ENCODE measurements around the gene FAAP20. TPM values are rescaled to one million over a fixed set of nuclear protein-coding genes. Genes with fewer than 3 reads are reported as not detected.

FAAP20 gene
- total RNA-seq, 1 donor, result 25.3 TPM

- TF ChIP-seq CTCF (IDR thresholded peaks at IDR 0.05; ENCODE audit: extremely low read depth, low read depth, low read length), result no peak
- Histone ChIP-seq H3K9me3 (ENCODE audit: low read depth, low read length) (no peaks in the 10 kb centered on the region), H4K20me1 (ENCODE audit: insufficient read depth, low read length) (no peaks in the 10 kb centered on the region), H3K4me3 (ENCODE audit: insufficient read depth, low read length) (no peak overlapping the region), H3K27ac (ENCODE audit: low read depth, low read length) (no peak overlapping the region), H3K4me2 (ENCODE audit: insufficient read depth, low read length) (no peak overlapping the region), H3K27me3 (ENCODE audit: insufficient read depth, low read length) (no peaks in the 10 kb centered on the region), H3K79me2 (ENCODE audit: insufficient read depth, low read length) (peaks cover 5% of the 10 kb centered on the region), H3K4me1 (ENCODE audit: insufficient read depth, low read length) (peaks cover 20% of the 10 kb centered on the region), H3K36me3 (ENCODE audit: insufficient read depth, low read length) (no peaks in the 10 kb centered on the region), H2AFZ (ENCODE audit: low read length) (no peak overlapping the region)
- DNase-seq (ENCODE audit: insufficient read length, low spot score, missing footprints), result no peak
Measured at GRCh38 chr1:2202843-2203601, 8.4 kb upstream of the FAAP20 start.

- H4K20me1 ChIP-seq (ENCODE audit: insufficient read depth, low read length), result no peaks in the 10 kb centered on the region
- H3K4me2 ChIP-seq (ENCODE audit: insufficient read depth, low read length), result no peak overlapping the region
- H3K9me3 ChIP-seq (ENCODE audit: low read depth, low read length), result no peaks in the 10 kb centered on the region
- DNase-seq (ENCODE audit: insufficient read length, low spot score, missing footprints), result no peak
- TF ChIP-seq CTCF (IDR thresholded peaks at IDR 0.05; ENCODE audit: extremely low read depth, low read depth, low read length), result no peak
- no peak overlapping the region for H3K27ac ChIP-seq (ENCODE audit: low read depth, low read length)
- H3K4me3 ChIP-seq (ENCODE audit: insufficient read depth, low read length), result no peak overlapping the region
- H3K27me3 ChIP-seq (ENCODE audit: insufficient read depth, low read length), result no peaks in the 10 kb centered on the region
- H2AFZ ChIP-seq (ENCODE audit: low read length), result no peak overlapping the region
- H3K79me2 ChIP-seq (ENCODE audit: insufficient read depth, low read length), result peaks cover 5% of the 10 kb centered on the region
- no peaks in the 10 kb centered on the region for H3K36me3 ChIP-seq (ENCODE audit: insufficient read depth, low read length)
- H3K4me1 ChIP-seq (ENCODE audit: insufficient read depth, low read length), result peaks cover 11% of the 10 kb centered on the region
Measured at GRCh38 chr1:2202008-2202575, 7.5 kb upstream of the FAAP20 start.

GRCh38 chr1:2201062-2201461 is 6.5 kb upstream of the FAAP20 start:
- Histone ChIP-seq H3K27ac (ENCODE audit: low read depth, low read length) (no peak overlapping the region), H3K36me3 (ENCODE audit: insufficient read depth, low read length) (no peaks in the 10 kb centered on the region), H3K4me1 (ENCODE audit: insufficient read depth, low read length) (peaks cover 6% of the 10 kb centered on the region), H3K9me3 (ENCODE audit: low read depth, low read length) (no peaks in the 10 kb centered on the region), H3K27me3 (ENCODE audit: insufficient read depth, low read length) (no peaks in the 10 kb centered on the region), H3K79me2 (ENCODE audit: insufficient read depth, low read length) (peaks cover 5% of the 10 kb centered on the region), H3K4me2 (ENCODE audit: insufficient read depth, low read length) (no peak overlapping the region), H2AFZ (ENCODE audit: low read length) (no peak overlapping the region), H3K4me3 (ENCODE audit: insufficient read depth, low read length) (no peak overlapping the region), H4K20me1 (ENCODE audit: insufficient read depth, low read length) (no peaks in the 10 kb centered on the region)
- TF ChIP-seq CTCF (IDR thresholded peaks at IDR 0.05; ENCODE audit: extremely low read depth, low read depth, low read length), result no peak
- DNase-seq (ENCODE audit: insufficient read length, low spot score, missing footprints), result no peak

- Histone ChIP-seq H3K4me1 (ENCODE audit: insufficient read depth, low read length) (peaks cover 6% of the 10 kb centered on the region), H3K79me2 (ENCODE audit: insufficient read depth, low read length) (peaks cover 7% of the 10 kb centered on the region), H3K36me3 (ENCODE audit: insufficient read depth, low read length) (no peaks in the 10 kb centered on the region), H3K27ac (ENCODE audit: low read depth, low read length) (no peak overlapping the region), H3K4me3 (ENCODE audit: insufficient read depth, low read length) (no peak overlapping the region), H3K4me2 (ENCODE audit: insufficient read depth, low read length) (no peak overlapping the region), H4K20me1 (ENCODE audit: insufficient read depth, low read length) (no peaks in the 10 kb centered on the region), H3K9me3 (ENCODE audit: low read depth, low read length) (no peaks in the 10 kb centered on the region), H2AFZ (ENCODE audit: low read length) (no peak overlapping the region), H3K27me3 (ENCODE audit: insufficient read depth, low read length) (no peaks in the 10 kb centered on the region)
- no peak for TF ChIP-seq CTCF (IDR thresholded peaks at IDR 0.05; ENCODE audit: extremely low read depth, low read depth, low read length)
- no peak for DNase-seq (ENCODE audit: insufficient read length, low spot score, missing footprints)
Measured at GRCh38 chr1:2200308-2200943, 5.9 kb upstream of the FAAP20 start.

All from osteoblast (primary cell).